D341Med (cell line): ENCODE measurements around the gene WDR20.
A peak's percentile ranks its signal among the peaks of the same experiment; 100 is the strongest.

Experiments used
- DNase-seq: peaks from one replicate; pipeline ENCODE4 v3.0.0; 2012; ENCODE audit warnings: low spot score

Gene WDR20

DNA sequence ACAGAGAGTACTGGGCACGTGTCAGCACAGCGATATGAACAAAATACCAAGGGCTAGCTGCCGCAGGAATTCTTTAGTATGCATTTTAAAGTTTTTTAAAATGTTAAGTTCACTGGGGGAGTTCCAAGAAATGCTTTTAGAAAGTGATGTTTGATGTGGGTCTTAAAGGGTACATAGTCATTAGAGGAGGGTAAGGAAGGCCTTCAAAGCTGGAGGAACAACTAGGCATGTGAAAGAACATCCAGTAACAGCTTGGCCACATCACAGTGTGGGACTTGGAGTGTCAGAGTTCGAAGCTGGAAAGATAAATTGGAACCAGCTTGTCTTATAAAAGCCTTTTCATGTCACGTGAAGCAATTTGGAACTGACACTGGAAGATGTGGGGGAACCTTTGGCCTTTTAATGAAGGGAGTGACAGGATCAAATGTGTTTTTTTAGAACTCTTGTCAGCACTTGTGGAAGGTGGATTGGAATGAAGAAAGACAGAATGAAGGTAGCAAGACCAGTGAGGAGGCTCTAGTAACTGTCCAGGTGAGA, 57.7 kb downstream of the WDR20 start:
- DNase-seq, result no peak

- no peak for DNase-seq
These were observed 61.1 kb downstream of the WDR20 start for GRCh38 chr14:102200690-102201352.

- no peak for DNase-seq
These were observed 61.6 kb downstream of the WDR20 start for GRCh38 chr14:102201353-102201738.

DNA sequence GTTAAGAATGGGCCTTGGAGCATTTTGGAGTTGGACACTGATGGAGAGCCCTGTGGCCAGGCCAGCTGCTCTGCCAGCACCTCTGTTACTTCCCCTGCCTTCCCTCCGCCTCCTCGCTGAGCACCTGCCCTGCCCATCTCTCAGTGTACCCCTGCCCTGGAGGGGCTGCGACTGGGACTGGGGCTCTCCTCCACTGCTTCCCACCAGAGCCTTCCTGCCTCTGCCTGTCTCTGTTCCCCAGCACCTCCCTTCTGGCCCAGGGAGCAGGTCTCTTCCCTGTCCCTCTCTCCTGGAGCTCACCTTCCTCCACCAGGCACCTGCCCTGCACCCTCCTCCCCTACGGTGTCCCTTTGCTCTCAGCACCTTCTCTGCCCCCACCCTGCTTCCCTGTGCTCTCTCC, 62.1 kb downstream of the WDR20 start:
- no peak for DNase-seq

GRCh38 chr14:102202944-102203343, 63.2 kb downstream of the WDR20 start:
- DNase-seq, result no peak

GRCh38 chr14:102203382-102203781, 63.7 kb downstream of the WDR20 start:
- no peak for DNase-seq

- DNase-seq, result no peak
These were observed 65.9 kb downstream of the WDR20 start for GRCh38 chr14:102205560-102205959.

DNA sequence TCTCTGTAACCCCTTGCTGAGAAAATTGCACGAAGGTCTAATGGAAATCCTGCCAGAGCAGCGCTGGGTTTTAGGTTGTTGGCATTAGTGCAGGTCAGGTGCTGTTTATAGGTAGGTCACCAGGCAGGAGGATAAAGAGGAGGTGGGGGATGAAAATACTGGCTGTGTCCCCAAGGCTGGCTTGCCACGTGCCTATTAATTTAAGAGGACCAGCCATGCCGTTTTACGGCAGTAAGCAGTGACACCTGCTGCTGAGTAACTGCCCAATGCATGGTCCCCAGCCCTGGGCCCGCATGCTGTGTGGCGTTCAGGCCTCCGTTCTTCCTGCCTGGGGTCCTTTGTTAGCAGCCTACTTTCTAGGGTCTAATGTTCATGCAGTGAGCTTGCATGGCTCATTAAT, 67.2 kb downstream of the WDR20 start:
- DNase-seq, result no peak

- no peak for DNase-seq
These were observed 68.2 kb downstream of the WDR20 start for GRCh38 chr14:102207831-102208365.

- no peak for DNase-seq
These were observed 69.0 kb downstream of the WDR20 start for GRCh38 chr14:102208741-102209140.

DNA sequence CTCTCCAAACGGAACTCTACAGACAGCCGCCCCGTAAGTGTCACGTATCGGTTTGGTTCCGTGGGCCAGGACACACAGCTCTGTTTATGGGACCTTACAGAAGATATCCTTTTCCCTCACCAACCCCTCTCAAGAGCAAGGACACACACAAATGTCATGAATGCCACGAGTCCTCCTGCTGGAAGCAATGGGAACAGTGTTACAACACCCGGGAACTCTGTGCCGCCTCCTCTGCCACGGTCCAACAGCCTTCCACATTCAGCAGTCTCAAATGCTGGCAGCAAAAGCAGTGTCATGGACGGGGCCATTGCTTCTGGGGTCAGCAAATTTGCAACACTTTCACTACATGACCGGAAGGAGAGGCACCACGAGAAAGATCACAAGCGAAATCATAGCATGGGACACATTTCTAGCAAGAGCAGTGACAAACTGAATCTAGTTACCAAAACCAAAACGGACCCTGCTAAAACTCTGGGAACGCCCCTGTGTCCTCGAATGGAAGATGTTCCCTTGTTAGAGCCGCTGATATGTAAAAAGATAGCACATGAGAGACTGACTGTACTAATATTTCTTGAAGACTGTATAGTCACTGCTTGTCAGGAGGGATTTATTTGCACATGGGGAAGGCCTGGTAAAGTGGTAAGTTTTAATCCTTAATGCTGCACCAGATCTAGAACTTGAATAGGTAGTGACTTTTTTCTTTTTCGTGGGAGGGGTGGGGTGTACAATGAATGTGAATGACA, 69.7 kb downstream of the WDR20 start:
- peak; percentile 75 for DNase-seq

DNA sequence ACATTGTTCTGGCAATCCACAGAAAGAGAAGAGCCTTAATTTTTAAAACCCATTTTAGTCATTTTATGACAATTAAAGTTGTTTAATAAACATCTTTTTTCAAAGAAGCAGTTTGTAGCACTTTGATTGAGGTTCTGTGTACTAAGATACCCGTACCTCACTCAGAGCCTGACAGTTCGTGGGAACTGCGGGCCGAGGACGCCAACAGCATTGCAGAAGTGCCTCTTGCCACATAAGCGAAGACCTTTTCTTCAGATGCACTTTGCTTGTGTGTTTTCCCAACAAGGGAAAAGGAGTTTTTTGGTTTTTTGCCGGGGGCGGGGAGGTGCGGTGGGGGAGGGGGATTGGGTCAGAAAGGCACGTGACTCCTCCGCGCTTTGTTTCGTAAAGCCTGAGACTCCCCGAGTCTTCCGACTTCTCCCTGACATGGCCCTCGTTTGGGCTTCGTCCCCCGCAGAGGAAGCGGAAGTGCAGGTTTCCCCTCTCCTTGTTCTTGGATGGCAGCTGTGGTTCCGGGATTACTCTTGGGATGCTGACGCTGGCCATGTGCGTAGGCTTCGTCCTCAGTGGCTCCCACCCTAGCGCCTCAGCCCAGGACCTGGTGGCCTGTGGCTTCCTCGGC, 70.8 kb downstream of the WDR20 start:
- DNase-seq, result no peak

GRCh38 chr14:102211240-102211639, 71.5 kb downstream of the WDR20 start:
- no peak for DNase-seq

- no peak for DNase-seq
These were observed 72.7 kb downstream of the WDR20 start for GRCh38 chr14:102212356-102212755.

DNA sequence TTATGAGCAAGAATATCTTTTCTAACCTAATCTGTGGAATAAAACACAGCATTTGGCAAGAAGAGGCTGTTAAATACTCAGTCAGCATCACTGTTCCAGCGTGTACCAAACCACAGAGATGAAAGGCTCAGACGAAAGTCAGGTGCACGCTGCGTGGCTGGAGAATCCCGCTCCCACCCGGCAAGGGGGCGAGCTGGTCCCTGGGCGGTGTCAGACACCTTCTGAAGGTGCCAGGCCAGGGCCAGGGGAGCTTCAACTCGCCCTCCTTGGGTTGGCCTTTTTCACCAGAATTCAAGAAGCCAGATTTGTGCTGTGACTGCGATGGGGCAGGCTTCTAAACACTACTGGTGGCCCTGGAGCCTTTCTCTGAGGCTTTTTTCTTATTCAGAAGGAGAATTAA, 73.1 kb downstream of the WDR20 start:
- DNase-seq, result no peak

- DNase-seq, result no peak
These were observed 73.8 kb downstream of the WDR20 start for GRCh38 chr14:102213470-102213869.

DNA sequence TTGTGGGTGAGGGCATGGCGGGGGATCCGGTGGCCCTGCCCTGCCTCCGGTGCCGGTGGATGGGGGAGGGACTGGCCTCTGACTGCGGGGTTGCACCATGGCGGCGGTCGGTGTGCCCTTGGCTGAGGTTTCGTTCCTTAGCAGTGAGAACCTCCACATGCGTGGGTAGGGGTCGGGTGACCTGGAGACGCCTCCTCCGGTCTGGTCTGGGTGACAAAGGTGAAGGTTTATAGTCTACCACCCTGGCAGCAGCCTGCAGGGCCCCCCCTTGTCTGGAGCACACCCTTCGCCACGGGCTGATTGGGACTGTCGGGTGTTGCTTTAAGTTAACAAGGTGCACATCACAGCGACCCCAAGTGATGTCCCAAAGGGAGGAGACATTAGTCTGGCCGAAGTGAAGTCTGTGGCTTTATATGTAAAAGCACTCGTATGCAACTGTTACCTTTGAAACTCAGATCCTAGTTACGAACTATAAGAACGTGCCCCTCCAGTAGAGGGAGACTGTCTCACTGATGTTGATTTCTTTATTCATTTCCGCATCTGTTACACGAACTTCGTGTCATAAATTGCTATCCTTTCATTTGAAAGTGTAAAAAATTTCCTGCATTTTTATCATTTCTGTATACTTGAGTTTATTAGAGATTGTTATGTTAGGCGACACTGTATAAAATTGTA, 74.4 kb downstream of the WDR20 start:
- DNase-seq, result no peak

GRCh38 chr14:102215071-102215470, 75.4 kb downstream of the WDR20 start:
- DNase-seq, result no peak

- DNase-seq, result no peak
These were observed 76.0 kb downstream of the WDR20 start for GRCh38 chr14:102215576-102216250.

GRCh38 chr14:102217399-102217798, 77.7 kb downstream of the WDR20 start:
- DNase-seq, result no peak

DNA sequence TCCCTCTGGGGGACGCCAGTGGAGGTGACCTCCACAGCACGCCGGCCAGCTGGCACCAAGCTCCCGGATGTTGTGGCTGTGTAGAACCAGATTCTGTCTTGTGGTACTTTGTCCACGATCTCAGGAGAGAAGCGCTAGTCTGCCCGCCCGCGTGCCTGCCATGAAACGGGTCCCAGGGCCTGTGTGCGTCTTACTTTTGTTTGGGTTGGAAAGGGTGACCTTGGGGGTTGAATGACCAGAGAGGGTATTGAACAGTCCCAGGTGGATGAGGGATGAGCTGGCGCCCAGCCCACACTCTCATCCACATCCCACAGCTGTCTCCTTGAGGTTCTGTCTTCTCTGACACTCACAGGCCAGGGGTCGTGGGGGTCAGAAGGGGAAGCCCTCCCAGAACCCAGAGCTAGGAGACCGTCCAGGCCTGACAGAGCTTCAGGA, 78.3 kb downstream of the WDR20 start:
- DNase-seq, result no peak

DNA sequence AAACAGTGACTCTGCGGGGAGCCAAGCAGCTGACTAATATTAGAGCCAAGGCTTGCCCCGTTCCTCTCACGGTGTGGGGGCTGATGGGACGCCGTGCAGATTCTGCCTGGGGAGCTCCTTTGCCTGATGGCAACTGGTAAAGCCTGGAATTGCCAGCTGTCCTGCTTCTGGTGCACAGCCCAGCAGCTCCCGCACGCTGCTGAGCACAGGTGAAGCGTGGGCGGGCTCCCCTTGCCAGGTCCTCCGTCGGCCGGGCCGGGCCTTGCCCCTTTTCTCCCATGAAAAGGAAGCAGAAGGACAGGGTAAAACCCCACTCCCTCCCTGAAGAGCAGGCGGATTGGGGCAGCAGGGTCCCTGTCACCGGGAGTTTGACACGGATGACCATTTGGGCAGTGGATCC, 79.0 kb downstream of the WDR20 start:
- no peak for DNase-seq
